ENCODE results near the gene KIAA1755.
"Not testable (repeated sequence)": the region's sequence is repeated elsewhere in the genome, so short reads cannot be mapped to it uniquely, and the experiment has no call there.

KIAA1755 gene

DNA sequence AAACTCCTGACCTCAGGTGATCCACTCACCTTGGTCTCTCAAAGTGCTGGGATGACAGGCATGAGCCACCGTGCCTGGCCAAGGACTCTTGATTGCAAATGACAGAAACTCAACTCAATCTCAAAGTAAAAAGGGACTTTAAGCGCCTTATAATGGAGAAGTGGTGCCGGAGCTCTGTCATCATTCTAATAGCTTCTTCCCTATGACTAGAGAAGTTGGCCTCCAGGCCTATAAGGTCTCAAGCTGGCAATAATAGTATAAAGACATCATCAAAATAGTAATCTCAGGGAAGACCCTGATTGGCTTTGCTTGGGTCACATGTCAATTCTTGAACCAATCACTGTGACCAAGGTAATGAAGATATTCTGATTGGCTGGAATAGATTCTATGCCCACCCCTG lies 8.5 kb upstream of the KIAA1755 start:
- in situ Hi-C loops (cut with MboI; ENCODE audit: low sequenced_read_pairs): no loop called here

DNA sequence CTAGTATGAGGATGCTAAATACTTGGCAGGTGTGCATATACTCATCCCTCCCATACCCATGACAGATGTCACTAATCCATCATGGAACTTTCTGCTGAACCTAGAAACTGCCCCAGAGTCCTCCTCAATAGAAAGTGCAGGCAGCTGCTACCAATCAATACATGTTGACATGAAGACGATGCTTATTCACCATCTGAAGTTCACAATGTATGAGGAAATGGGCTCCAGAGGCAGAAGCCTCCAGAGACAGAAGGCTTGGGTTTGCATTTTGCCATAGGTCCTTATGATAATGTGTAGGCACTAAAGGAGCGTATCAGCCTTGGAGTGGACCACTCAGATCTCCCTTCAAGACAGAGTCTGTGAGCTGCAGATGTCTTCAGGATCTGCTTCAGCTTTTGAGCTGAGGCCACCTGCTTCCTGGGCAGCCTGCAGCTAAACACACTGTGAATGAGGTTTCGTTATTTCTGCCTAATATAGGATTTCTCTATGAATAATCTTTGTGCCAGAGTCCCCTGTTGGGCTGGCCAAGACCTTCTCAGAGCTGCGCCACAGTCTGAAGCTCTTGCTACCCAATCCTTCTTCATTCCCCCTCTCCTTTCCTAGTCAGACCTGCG lies 7.5 kb upstream of the KIAA1755 start:
- in situ Hi-C loops (cut with MboI; ENCODE audit: low sequenced_read_pairs): no loop called here

DNA sequence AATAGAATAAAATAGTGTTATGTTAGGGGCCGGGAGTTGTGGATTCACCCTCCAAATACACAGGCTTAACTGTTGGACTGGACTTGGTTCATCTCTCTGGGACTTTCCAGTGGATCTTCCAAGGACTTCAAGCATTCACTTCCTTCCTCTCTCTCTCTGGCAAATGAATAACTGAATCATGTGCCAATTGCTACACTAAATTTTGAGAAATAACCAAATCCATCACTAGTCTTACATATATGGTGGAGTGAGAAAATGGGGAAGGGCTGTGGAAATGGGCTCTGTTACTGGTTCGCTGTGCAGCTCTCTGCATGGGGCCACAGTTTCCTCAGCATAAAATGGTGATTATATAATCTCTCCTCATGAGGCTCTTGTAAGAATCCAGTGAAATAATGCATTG lies 6.8 kb upstream of the KIAA1755 start:
- in situ Hi-C loops (cut with MboI; ENCODE audit: low sequenced_read_pairs): no loop called here

DNA sequence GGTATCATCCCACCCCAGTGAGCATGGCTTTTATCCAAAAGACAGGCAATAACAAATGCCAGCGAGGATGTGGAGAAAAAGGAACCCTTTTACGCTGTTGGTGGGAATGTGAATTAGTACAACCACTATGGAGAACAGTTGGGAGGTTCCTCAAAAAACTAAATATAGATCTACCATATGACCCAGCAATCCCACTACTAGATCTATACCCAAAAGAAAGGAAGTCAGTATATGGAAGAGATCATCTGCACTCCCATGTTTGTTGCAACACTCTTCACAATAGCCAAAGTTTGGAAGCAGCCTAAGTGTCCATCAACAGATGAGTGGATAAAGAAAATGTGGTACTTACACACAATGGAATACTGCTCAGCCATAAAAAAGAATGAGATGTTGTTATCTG lies 5.9 kb upstream of the KIAA1755 start:
- in situ Hi-C loops (cut with MboI; ENCODE audit: low sequenced_read_pairs): no loop called here

DNA sequence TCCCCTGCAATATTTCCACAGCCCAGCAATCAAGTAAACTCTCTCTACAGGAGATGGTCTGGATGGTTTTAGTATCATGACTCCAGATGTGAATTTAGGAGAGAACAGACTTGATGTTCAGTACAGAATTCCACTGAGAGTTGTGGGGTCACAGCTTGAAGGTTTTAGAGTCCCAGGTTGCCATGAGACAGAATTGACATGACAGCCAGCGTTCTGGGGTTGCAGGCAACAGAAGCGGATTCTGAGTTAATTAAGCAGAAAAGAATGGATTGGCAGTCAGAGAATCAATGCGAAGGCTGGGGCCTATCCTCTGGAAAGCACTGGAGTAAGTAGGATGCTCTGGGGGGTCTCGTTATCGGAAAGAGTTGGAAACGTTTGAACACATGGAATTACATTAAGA lies 2.4 kb upstream of the KIAA1755 start:
- in situ Hi-C loops (cut with MboI; ENCODE audit: low sequenced_read_pairs): no loop called here

DNA sequence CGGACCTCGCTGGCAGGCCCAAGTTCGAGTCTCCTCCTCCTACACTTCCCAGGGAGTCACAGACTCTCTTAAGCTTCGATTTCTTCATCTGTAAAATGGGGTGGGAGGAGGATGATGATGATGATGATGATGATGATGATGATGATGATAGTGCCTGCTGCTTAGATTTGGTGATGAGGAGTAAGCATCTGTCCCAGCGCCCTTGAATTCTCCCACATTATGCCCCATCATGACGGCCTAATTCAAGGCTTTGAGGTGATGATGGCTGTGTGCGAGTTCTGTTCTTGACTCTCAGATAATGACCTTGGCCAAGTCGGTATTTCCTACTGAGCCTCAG lies 487 bp upstream of the KIAA1755 start:
- in situ Hi-C loops (cut with MboI; ENCODE audit: low sequenced_read_pairs): no loop called here

DNA sequence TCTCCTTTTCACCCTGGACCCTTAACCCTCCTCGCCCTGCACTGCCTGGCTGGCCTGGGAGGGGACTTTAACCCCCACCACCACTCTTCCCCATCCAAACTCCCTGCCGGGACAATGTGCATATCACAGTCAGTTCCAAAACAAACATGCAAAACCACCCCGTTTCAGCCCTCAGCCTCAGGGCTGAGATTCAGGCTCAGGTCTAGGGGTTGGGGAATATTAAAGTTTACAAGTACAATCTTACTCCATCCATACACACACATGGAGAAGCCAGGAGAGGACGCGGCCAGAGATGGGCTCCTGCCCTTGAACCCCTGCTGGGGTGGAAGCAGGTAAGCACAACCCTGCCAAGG lies 534 bp downstream of the KIAA1755 start:
- in situ Hi-C loops (cut with MboI; ENCODE audit: low sequenced_read_pairs): no loop called here

DNA sequence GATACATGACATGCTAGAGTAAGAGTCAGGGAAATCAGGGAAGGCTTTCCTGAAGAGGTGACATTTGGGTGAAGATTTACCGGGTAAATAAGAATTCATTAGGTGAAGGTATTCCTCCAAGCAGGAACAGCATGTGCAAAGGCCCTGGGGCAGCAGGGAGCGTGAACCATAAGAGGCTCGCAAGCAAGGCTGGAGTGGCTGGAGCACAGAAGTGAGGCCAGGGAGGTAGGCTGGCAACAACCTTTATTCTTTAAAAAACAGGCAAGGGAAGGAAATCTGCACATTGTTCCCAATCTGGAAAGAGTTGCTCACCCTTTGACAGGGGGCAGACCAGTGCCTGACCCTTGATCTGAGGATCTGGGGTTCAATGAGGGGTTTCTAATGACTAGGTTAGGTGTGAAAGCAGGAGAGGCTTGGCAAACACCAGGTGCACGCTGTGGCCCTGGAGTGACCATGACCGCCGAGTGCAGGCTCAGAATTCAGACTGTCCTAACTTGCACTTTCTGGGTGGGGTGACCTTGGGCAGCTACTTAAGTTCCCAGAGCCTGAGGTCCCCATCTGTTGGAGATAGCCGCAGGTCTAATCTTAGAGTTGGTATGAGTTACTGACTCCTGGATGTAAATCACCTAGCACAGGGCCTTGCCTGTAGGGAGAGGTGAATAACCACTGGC lies 1.9 kb downstream of the KIAA1755 start:
- in situ Hi-C loops (cut with MboI; ENCODE audit: low sequenced_read_pairs): no loop called here

DNA sequence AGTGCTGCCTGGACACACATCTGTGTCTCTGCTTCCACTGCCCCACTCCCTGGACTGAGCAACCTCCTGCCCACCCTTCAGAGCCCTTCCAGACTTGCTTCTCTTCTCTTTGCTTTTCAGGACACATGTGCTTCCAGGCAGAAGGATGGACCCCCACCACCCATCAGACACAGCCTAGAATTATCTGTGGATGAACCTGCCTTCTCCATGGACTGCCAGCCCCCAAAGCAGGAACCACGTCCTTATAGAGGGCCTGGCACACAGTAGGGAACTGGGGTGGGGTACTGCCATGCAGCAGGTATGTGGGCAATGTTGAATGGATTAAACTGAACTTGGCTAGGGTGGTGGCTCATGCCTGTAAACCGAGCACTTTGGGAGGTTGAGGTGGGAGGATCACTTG lies 3.6 kb downstream of the KIAA1755 start:
- in situ Hi-C loops (cut with MboI; ENCODE audit: low sequenced_read_pairs): no loop called here

DNA sequence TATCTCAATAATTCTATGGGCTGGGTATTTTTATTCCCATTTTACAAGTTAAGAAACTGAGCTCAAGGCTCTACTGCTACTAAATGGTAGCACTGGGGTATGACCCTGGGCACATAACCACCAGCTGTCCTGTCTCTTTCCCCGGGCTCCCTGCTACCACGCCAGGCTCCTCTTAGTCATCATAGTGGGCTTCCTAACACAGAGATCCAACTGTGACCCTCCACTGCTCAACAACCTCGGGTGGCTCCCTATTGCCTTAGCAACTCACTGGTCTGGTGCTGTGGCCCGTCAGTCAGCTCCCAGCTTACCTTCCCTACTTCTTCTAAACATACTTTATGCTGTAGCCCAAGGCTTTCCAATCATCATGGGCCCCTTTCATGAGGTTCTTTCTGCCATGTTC lies 4.5 kb downstream of the KIAA1755 start:
- in situ Hi-C loops (cut with MboI; ENCODE audit: low sequenced_read_pairs): no loop called here

DNA sequence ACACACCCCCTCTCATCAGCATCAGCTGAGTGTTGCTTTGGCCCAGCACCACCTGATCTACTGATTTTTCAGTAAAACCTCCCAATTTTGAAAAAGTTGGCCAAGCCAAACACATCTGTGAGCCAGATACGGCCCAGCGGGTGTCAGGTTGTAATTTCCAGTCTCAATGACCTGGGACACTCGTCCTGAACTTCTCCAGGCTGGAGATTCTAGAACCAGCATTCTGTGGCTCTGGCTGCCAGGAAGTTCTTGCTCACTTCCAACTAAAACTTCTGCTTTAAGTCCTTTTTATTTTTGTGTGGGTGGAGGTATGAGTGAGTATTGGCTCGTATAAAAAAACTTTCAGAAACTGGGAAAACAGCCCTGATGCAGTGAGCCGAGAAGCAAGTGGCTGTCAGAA lies 5.1 kb downstream of the KIAA1755 start:
- in situ Hi-C loops (cut with MboI; ENCODE audit: low sequenced_read_pairs): no loop called here

DNA sequence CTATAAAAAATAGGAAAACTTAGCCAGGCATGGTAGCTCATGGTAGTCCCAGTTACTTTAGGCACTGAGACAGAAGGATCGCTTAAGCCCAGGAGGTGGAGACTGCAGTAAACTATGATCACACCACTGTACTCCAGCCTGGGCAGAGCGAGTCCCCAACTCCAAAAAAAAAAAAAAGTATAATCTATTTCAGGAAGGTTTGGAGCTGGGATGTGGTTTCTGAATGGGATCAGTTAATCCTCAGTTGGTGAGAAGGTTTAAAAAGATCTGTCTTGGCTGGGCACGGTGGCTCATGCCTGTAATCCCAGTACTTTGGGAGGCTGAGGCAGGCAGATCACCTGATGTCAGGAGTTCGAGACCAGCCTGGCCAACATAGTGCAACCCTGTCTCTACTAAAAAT lies 5.9 kb downstream of the KIAA1755 start:
- in situ Hi-C loops (cut with MboI; ENCODE audit: low sequenced_read_pairs): not testable (repeated sequence)

DNA sequence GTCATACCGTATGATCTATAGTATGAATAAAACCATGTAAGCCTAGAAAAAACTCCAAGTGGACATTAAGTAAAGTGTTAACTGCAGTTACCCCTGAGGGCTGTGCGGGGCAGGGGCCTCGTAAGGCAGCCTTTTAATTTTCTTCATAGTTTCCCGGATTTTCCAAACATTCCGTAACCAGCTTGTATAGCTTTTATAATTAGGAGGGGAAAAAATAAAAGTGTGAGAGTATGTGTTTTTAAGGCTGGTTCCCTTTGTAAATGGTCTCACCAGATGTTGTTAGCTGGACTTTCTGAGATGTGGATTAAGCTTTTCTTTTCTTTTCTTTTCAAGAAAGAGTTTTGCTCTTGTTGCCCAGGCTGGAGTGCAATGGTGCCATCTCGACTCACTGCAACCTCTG lies 7.0 kb downstream of the KIAA1755 start:
- in situ Hi-C loops (cut with MboI; ENCODE audit: low sequenced_read_pairs): no loop called here

DNA sequence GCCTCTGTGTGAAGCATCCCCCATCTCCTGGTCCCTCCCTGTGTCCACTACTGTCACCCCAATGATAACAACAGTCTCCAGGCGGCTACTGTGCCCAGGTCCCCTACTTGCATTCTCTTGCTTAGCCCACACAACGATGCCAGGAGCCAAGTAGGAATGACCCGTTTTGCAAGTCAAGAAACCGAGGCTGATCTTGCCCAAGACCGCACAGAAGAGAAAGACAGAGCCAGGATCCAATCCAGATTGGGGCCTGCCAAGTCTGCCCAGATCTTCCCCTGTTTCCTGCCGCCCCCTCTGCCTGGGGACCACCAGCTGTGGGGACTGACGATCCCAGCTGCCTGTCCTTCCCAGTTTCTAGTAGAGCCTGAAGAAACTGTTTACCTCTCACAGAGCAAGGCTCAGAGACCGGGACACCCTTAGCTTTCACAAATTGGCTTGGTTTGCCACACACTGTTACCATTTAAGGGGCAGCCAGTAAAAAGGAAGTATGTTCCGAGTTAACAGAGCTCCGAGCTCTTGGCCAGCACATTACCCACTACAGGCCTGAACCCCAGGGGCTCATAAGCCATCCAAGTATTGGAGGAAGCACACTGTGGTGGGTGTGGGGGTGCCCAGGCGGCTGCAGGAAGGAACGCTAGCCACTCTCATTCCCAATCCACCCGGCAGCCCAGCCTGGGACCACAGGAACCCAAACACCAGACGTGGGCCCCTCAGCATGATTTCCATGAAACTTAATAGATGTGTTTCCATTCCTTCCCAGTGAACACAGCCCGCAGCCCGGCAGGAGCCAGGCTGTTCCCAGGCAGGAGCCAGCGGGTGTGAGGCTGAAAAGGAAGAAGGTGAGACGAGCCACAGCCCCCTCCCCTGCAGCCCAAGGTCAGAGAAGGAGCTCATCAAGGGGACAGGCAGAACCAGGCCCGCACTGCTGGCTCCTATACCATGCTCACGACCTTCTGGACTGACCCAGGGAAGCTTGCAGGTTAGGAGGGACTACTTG lies 7.9 kb downstream of the KIAA1755 start:
- in situ Hi-C loops (cut with MboI; ENCODE audit: low sequenced_read_pairs): no loop called here

DNA sequence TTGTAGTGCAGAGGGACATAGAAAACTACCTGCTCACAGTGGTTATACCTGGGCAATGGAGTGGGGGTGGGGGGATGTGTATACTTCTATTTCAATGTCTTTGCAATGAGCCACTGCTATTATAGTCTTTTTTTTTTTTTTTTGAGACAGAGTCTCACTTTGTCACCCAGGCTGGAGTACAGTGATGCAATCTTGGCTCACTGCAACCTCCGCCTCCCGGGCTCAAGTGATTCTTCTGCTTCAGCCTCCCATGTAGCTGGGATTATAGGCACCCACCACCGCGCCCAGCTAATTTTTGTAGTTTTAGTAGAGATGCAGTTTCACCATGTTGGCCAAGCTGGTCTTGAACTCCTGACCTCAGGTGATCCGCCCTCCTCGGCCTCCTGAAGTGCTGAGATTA lies 9.1 kb downstream of the KIAA1755 start:
- in situ Hi-C loops (cut with MboI; ENCODE audit: low sequenced_read_pairs): not testable (repeated sequence)

DNA sequence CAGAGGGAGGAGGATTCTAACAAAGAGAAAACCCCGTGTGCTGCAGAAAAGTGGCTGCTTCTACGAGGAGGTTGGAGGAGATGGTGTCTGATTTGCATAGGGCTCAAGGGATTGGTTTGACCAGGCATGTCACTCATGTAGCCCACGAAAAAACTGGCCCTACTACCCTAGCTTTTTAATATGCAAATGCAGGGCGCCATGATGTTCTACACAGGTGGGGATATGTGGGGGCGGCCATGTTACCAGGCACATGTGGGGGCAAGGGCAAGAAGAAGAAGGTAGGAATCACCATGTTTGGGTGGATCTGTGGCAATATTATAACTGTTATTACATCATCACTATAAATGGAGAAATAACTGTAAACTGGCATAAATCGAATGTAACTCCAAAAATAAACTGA lies 9.9 kb downstream of the KIAA1755 start:
- in situ Hi-C loops (cut with MboI; ENCODE audit: low sequenced_read_pairs): no loop called here

DNA sequence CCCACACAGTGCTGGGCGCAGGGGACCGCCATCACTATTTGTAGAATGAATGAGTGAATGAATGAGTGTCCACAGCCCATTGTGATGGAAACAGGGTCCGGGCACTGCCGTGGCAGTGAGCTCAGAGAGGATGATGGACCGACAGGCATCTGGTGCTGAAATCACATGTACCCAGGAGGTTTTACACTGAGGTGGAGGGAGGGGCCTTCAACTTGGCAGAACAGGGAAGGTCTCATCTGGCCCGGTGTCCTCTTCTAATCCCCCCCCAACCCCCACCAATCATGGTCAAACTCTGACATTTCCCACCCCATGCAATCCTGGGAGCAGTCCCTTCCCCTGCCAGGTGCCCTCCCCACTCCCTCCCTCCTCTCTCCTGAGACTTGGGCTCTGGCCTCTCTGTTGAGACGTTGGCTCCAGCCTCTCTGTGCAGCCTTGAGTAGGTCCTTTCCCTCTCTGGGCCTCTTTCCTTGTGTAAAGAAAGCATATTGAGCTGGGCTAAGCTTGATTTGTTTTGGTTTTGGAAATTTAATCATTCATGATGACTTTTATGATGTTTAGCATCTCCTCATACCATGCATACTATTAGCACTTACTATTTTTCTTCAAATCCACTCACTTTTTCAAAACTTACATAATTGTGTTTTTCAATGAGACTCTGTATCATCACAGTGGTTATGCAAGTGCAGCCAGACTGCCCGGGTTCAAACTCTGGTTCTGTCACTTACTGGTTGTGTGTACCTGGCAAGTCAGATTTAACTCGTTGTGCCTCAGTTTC lies 10.8 kb downstream of the KIAA1755 start:
- in situ Hi-C loops (cut with MboI; ENCODE audit: low sequenced_read_pairs): no loop called here

DNA sequence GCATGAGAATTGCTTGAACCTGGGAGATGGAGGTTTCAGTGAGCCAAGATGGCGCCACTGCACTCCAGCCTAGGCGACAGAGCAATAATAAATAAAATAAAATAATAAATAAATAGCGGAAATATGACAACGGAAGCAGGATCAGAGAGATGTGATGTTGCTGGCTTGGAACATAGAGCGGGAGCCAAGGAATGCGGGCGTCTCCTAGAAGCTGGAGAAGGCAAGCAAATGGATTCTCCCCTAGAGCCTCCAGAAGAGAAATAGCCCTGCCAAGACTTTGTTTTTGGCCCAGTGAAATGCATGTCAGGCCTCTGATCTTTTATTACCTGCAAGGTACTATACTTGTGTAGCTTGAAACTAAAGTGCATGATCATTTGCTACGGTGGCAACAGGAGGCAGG lies 12.4 kb downstream of the KIAA1755 start:
- in situ Hi-C loops (cut with MboI; ENCODE audit: low sequenced_read_pairs): no loop called here

DNA sequence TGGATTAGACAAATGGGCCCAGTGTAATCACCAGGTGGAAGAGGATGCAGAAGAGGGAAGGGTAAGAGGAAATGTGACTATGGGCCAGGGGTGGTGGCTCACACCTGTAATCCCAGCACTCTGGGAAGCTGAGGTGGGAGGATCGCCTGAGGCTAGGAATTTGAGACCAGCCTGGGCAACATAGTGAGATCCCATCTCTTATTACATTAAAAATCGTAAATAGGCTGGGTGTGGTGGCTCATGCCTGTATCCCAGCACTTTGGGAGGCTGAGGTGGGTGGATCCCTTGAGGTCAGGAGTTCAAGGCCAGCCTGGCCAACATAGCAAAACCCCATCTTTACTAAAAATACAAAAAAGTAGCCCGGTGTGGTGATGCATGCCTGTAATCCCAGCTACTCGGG lies 12.8 kb downstream of the KIAA1755 start:
- in situ Hi-C loops (cut with MboI; ENCODE audit: low sequenced_read_pairs): not testable (repeated sequence)

DNA sequence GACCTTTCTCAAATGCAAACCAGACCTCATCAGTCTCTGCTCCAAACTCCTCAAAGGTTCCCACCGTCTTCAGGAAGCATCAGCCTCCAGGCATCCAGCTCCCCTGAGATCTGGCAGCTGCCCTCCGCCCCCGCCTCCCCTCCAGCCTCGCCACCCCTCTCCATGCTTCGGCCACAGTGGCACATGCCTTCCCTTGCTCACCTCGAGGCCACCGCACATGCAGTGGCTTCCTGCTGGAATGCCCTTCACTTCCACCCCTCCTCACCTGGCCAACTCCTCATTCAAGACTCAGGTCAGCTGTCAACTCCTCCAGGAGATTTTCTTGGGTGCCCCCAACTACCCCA lies 13.4 kb downstream of the KIAA1755 start:
- in situ Hi-C loops (cut with MboI; ENCODE audit: low sequenced_read_pairs): no loop called here

DNA sequence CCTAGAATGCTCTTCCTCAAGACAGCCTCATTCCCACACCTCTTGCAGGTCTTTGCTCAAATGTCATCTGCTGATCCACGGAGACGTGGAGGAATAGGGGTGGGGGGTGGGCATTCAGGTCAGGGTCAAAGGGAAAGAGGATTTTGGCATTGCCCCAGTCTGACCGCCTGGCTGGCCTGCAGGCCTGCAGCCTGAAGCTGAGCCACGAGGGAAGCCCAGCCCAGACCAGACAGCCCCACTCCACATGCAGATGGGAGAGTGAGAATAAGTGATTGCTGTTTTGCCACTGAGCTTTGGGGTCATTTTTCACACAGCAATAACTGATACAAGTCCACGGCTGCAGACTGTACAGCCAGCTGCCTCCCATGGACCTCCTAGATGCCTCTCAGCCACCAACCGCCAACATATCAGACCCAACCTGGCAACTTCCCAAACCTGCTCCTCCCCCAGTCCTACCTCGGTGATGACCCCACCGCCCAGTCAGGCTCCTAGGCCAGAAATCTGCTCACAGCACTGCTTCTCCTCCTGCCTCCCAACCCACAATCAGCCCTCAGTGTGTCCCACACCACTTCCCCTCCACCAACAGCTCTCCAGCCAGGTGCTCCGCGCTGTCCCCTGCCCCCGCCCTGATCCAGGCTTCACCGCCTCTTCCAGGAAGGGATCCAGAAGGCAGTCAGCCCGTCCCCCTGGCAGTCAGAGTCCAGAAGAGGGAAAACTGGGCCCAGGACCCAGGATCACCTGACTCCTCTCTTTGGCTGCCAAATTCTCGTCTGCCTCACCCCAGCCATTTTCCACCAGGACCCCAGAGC lies 14.0 kb downstream of the KIAA1755 start:
- in situ Hi-C loops (cut with MboI; ENCODE audit: low sequenced_read_pairs): no loop called here
